ENCODE results near the gene TMSB10. TPM values are rescaled to one million over a fixed set of nuclear protein-coding genes. Genes with fewer than 3 reads are reported as not detected.

The TMSB10 gene
- total RNA-seq, 1 experiment from 2014 or later = 869 TPM

DNA sequence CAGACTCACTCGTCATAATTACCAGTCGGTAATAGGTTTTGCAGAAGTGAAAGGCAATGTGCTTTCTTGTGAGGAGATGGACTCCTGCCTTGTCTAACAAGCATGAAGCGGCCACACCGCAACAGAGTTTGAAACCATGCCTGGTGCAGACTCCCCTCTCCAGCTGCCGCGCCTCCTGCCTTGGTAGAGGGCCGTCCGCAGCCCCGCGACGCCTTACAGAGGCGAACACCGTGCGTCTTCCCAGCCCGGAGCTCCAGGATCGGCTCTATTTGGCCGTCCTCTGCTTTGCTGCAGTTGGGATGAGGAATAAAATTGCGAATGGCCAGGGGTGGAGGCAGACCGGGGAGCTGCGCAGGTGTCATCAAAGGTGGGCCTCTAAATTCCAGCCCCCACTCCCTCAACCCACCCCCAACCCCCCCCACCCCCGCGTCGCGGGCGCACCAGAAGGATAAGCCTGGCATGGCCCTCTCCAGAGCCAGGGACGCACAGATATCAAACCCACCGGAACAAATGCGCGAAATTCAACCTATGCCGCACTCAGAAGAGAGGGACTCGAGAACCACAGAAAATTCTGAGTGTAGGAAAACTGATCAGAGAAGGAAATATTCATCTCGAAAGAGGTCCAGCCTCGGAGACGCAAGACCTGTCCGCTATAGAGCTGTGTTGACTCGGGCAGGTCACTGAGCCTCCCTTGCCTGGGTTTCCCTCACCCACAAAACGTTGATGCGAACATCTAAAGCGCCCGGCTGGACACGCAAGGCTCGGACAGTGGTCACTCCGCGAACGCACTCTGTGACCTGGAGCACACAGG lies 25.7 kb upstream of the TMSB10 start:
- Mint-ChIP-seq H3K9me3 (no peaks in the 10 kb centered on the region), H3K27me3 (ENCODE audit: low read depth) (peaks cover 96% of the 10 kb centered on the region), H3K27ac (no peak overlapping the region), H3K36me3 (no peaks in the 10 kb centered on the region), H3K4me1 (peaks cover 10% of the 10 kb centered on the region), H3K4me3 (peak overlapping the region; percentile 87)
- TF ChIP-seq TEAD1 (CRISPR knock-in tag; IDR thresholded peaks at IDR 0.05) = 0 out of 2 replicates have a peak, but pooled peaks have one; percentile 25
- TF ChIP-seq E2F5 (CRISPR knock-in tag; IDR thresholded peaks at IDR 0.05) = no peak
- no peak for TF ChIP-seq ETV6 (CRISPR knock-in tag; IDR thresholded peaks at IDR 0.05)
- TF ChIP-seq EMX1 (CRISPR knock-in tag; IDR thresholded peaks at IDR 0.05) = no peak
- TF ChIP-seq FOXP1 (CRISPR knock-in tag; IDR thresholded peaks at IDR 0.05; ENCODE audit: borderline replicate concordance) = no peak
- TF ChIP-seq CBFB (CRISPR knock-in tag; IDR thresholded peaks at IDR 0.05; ENCODE audit: low read depth) = no peak
- no peak for TF ChIP-seq ZNF317 (CRISPR knock-in tag; IDR thresholded peaks at IDR 0.05; ENCODE audit: borderline replicate concordance, low read depth)
- TF ChIP-seq SP1 (CRISPR knock-in tag; conservative IDR thresholded peaks at IDR 0.05) = no peak
- no peak for TF ChIP-seq USF2 (CRISPR knock-in tag; IDR thresholded peaks at IDR 0.05)
- peak; percentile 55 for DNase-seq (ENCODE audit: low spot score)
- peak; percentile 57 for ATAC-seq
- CTCF ChIA-PET = interaction anchor here (1.0 to 4.3 kb wide), 6 partner anchors 9 to 138 kb away, joined by 3 to 62 read pairs (median 9); no protein-coding TSS in a partner anchor
- POLR2A ChIA-PET = no interaction called here

- Mint-ChIP-seq H3K4me1 (peaks cover 10% of the 10 kb centered on the region), H3K9me3 (no peaks in the 10 kb centered on the region), H3K36me3 (no peaks in the 10 kb centered on the region), H3K27me3 (ENCODE audit: low read depth) (peaks cover 96% of the 10 kb centered on the region), H3K27ac (no peak overlapping the region), H3K4me3 (peak overlapping the region; percentile 87)
- TF ChIP-seq MXD4 (CRISPR knock-in tag; IDR thresholded peaks at IDR 0.05; ENCODE audit: borderline replicate concordance) = no peak
- no peak for TF ChIP-seq TCF7 (CRISPR knock-in tag; IDR thresholded peaks at IDR 0.05; ENCODE audit: low read depth)
- no peak for TF ChIP-seq EMX1 (CRISPR knock-in tag; IDR thresholded peaks at IDR 0.05)
- no peak for TF ChIP-seq NFATC4 (CRISPR knock-in tag; IDR thresholded peaks at IDR 0.05)
- TF ChIP-seq MAX (CRISPR knock-in tag; IDR thresholded peaks at IDR 0.05) = no peak
- TF ChIP-seq STAT6 (CRISPR knock-in tag; conservative IDR thresholded peaks at IDR 0.05; ENCODE audit: low read depth) = no peak
- TF ChIP-seq ZNF423 (CRISPR knock-in tag; IDR thresholded peaks at IDR 0.05) = no peak
- TF ChIP-seq ZNF219 (CRISPR knock-in tag; IDR thresholded peaks at IDR 0.05; ENCODE audit: borderline replicate concordance) = no peak
- TF ChIP-seq MLX (CRISPR knock-in tag; IDR thresholded peaks at IDR 0.05) = no peak
- TF ChIP-seq ESRRA (CRISPR knock-in tag; IDR thresholded peaks at IDR 0.05; ENCODE audit: borderline replicate concordance) = no peak
- TF ChIP-seq, protein P1, sequence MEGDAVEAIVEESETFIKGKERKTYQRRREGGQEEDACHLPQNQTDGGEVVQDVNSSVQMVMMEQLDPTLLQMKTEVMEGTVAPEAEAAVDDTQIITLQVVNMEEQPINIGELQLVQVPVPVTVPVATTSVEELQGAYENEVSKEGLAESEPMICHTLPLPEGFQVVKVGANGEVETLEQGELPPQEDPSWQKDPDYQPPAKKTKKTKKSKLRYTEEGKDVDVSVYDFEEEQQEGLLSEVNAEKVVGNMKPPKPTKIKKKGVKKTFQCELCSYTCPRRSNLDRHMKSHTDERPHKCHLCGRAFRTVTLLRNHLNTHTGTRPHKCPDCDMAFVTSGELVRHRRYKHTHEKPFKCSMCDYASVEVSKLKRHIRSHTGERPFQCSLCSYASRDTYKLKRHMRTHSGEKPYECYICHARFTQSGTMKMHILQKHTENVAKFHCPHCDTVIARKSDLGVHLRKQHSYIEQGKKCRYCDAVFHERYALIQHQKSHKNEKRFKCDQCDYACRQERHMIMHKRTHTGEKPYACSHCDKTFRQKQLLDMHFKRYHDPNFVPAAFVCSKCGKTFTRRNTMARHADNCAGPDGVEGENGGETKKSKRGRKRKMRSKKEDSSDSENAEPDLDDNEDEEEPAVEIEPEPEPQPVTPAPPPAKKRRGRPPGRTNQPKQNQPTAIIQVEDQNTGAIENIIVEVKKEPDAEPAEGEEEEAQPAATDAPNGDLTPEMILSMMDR (IDR thresholded peaks at IDR 0.05) = no peak
- TF ChIP-seq ZNF317 (CRISPR knock-in tag; IDR thresholded peaks at IDR 0.05; ENCODE audit: borderline replicate concordance, low read depth) = no peak
- no peak for TF ChIP-seq ZNF232 (CRISPR knock-in tag; IDR thresholded peaks at IDR 0.05)
- TF ChIP-seq, protein P2, sequence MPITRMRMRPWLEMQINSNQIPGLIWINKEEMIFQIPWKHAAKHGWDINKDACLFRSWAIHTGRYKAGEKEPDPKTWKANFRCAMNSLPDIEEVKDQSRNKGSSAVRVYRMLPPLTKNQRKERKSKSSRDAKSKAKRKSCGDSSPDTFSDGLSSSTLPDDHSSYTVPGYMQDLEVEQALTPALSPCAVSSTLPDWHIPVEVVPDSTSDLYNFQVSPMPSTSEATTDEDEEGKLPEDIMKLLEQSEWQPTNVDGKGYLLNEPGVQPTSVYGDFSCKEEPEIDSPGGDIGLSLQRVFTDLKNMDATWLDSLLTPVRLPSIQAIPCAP (CRISPR knock-in tag; IDR thresholded peaks at IDR 0.05) = no peak
- no peak for TF ChIP-seq PRRX2 (CRISPR knock-in tag; IDR thresholded peaks at IDR 0.05)
- TF ChIP-seq SP1 (CRISPR knock-in tag; conservative IDR thresholded peaks at IDR 0.05) = no peak
- TF ChIP-seq ETV6 (CRISPR knock-in tag; IDR thresholded peaks at IDR 0.05) = no peak
- no peak for TF ChIP-seq TEAD4 (CRISPR knock-in tag; IDR thresholded peaks at IDR 0.05)
- DNase-seq (ENCODE audit: low spot score) = no peak
- ChIA-PET CTCF (interaction anchor here (1.0 to 4.3 kb wide), 5 partner anchors 10 to 139 kb away, joined by 3 to 62 read pairs (median 12); no protein-coding TSS in a partner anchor), POLR2A (no interaction called here)
- no peak for ATAC-seq
Observed at GRCh38 chr2:84880395-84880644, 25.1 kb upstream of the TMSB10 start.
